Measurements from ENCODE around the gene RBM47. TPM values are rescaled to one million over a fixed set of nuclear protein-coding genes. Genes with fewer than 3 reads are reported as not detected.
"Not testable (repeated sequence)": the region's sequence is repeated elsewhere in the genome, so short reads cannot be mapped to it uniquely, and the experiment has no call there.

Gene RBM47
- total RNA-seq, 2 donors from 2014 or later, result 10.9 to 12.0 TPM

DNA sequence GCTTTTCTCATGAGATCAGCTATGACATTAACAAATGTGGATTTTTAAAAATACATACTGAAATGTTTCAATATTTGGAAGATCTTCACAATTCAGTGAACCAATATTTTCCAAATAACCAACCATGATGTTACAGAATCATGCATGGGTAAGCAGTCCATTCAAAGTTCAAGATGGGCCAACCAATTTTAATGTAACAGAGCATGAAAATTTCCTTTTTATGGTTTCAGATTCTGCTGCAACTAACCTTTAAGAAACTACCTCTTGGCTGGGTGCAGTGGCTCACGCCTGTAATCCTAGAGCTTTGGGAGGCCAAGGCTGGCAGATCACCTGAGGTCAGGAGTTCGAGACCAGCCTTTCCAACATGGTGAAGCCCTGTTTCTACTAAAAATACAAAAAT lies 107.7 kb downstream of the RBM47 start:
- H3K36me3 Mint-ChIP-seq (ENCODE audit: insufficient read depth in 2 of 2), result no peaks in the 10 kb centered on the region
- H3K27ac Mint-ChIP-seq, result no peak overlapping the region
- H3K9me3 Mint-ChIP-seq, result no peaks in the 10 kb centered on the region
- DNase-seq, result no peak
- no peaks in the 10 kb centered on the region for H3K4me1 Mint-ChIP-seq (ENCODE audit: low read depth)
- no peak overlapping the region for H3K4me3 Mint-ChIP-seq
- H3K27me3 Mint-ChIP-seq (ENCODE audit: low read depth), result no peaks in the 10 kb centered on the region
- no peak for ATAC-seq (replicated peaks in 1 of 2)

- Mint-ChIP-seq H3K27ac (no peak overlapping the region), H3K4me1 (ENCODE audit: low read depth) (peaks cover 9% of the 10 kb centered on the region), H3K9me3 (no peaks in the 10 kb centered on the region), H3K27me3 (ENCODE audit: low read depth) (no peaks in the 10 kb centered on the region), H3K4me3 (no peak overlapping the region), H3K36me3 (ENCODE audit: insufficient read depth in 2 of 2) (no peaks in the 10 kb centered on the region)
- ATAC-seq (replicated peaks in 1 of 2), result no peak
- no peak for DNase-seq
These were observed 109.1 kb downstream of the RBM47 start for GRCh38 chr4:40520533-40520932.

DNA sequence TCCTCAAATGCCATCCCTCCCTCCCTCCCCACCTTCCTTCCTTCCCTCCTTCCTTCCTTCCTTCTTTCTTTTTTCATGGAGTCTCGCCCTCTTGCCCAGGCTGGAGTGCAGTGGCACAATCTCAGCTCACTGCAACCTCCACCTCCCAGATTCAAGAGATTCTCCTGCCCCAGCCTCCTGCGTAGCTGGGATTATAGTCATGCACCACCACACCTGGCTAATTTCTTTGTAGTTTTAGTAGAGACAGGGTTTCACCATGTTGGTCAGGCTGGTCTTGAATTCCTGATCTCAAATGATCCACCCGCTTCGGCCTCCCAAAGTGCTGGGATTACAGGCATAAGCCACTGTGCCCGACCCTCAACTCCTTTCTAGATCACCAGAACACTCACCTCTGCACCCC lies 112.6 kb downstream of the RBM47 start:
- not testable (repeated sequence) for H3K4me3 Mint-ChIP-seq; ATAC-seq (replicated peaks in 1 of 2); DNase-seq; H3K27me3 Mint-ChIP-seq (ENCODE audit: low read depth); H3K9me3 Mint-ChIP-seq; H3K36me3 Mint-ChIP-seq (ENCODE audit: insufficient read depth in 2 of 2)
- Mint-ChIP-seq H3K27ac (peak overlapping the region; percentile 35), H3K4me1 (ENCODE audit: low read depth) (peaks cover 17% of the 10 kb centered on the region)

DNA sequence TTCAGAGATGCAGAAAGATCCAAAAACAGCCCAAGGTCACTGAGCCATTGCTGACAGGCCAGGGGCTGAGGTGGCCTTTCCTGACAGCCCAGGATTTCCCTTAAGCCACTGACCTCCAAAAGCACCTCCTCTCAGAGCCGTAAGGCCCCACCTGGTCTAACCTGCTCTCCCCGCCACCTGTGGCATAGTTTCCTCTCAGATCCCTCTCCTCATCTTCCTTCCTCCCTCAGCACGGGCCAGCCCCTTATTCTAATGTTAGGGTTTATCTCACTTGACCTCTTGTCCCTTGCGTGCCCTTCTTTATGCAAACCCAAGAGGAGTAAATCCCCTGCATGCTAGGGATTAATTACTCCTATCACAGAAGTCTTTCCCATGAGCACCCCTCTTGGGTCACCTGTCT lies 113.0 kb downstream of the RBM47 start:
- H3K9me3 Mint-ChIP-seq, result no peaks in the 10 kb centered on the region

GRCh38 chr4:40515398-40516293 lies 114.0 kb downstream of the RBM47 start:
- Mint-ChIP-seq H3K9me3 (no peaks in the 10 kb centered on the region), H3K4me1 (ENCODE audit: low read depth) (peaks cover 17% of the 10 kb centered on the region), H3K36me3 (ENCODE audit: insufficient read depth in 2 of 2) (no peaks in the 10 kb centered on the region), H3K4me3 (peak overlapping the region in 1 of 2 donors; percentile 29), H3K27ac (no peak overlapping the region), H3K27me3 (ENCODE audit: low read depth) (no peaks in the 10 kb centered on the region)
- peak; percentile 69 to 73 for ATAC-seq (replicated peaks in 1 of 2)
- peak in 1 of 2 donors; percentile 10 for DNase-seq

More for the DNA sequence above, 113.0 kb downstream of the RBM47 start:
- Mint-ChIP-seq H3K27me3 (ENCODE audit: low read depth) (no peaks in the 10 kb centered on the region), H3K36me3 (ENCODE audit: insufficient read depth in 2 of 2) (no peaks in the 10 kb centered on the region), H3K27ac (no peak overlapping the region), H3K4me3 (no peak overlapping the region), H3K4me1 (ENCODE audit: low read depth) (peaks cover 17% of the 10 kb centered on the region)
- ATAC-seq (replicated peaks in 1 of 2) (no peak), DNase-seq (no peak)

DNA sequence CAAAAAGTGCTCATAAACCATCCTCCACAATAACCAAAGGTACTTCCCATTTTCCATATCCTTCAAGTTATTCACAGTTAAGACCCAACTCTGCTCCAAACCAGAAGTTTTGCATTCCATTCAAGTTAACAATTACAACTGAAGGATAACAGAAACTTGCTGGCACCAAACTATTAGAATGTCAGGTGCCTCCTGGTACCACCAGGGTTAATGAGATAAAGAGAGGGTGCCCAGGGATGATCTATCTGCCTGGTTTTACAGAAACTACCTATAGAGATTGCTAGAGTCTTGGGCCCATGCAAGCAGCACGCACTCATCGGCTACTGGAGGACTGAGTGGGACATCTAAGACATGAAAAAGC lies 114.6 kb downstream of the RBM47 start:
- ATAC-seq (replicated peaks in 1 of 2), result no peak

GRCh38 chr4:40514497-40514951 lies 115.1 kb downstream of the RBM47 start:
- no peak overlapping the region for H3K27ac Mint-ChIP-seq
- no peak overlapping the region for H3K4me3 Mint-ChIP-seq
- ATAC-seq (replicated peaks in 1 of 2) (no peak), DNase-seq (no peak)
- no peaks in the 10 kb centered on the region for H3K36me3 Mint-ChIP-seq (ENCODE audit: insufficient read depth in 2 of 2)
- H3K9me3 Mint-ChIP-seq, result no peaks in the 10 kb centered on the region
- H3K4me1 Mint-ChIP-seq (ENCODE audit: low read depth), result peaks cover 17% of the 10 kb centered on the region
- H3K27me3 Mint-ChIP-seq (ENCODE audit: low read depth), result no peaks in the 10 kb centered on the region

More for the DNA sequence above, 114.6 kb downstream of the RBM47 start:
- Mint-ChIP-seq H3K9me3 (no peaks in the 10 kb centered on the region), H3K4me3 (peak overlapping the region in 1 of 2 donors; percentile 16), H3K27me3 (ENCODE audit: low read depth) (no peaks in the 10 kb centered on the region), H3K4me1 (ENCODE audit: low read depth) (peaks cover 17% of the 10 kb centered on the region), H3K36me3 (ENCODE audit: insufficient read depth in 2 of 2) (no peaks in the 10 kb centered on the region), H3K27ac (no peak overlapping the region)
- no peak for DNase-seq

- ATAC-seq (replicated peaks in 1 of 2) (no peak), DNase-seq (no peak)
- H3K4me3 Mint-ChIP-seq, result no peak overlapping the region
- no peaks in the 10 kb centered on the region for H3K27me3 Mint-ChIP-seq (ENCODE audit: low read depth)
- peaks cover 14% of the 10 kb centered on the region for H3K4me1 Mint-ChIP-seq (ENCODE audit: low read depth)
- H3K36me3 Mint-ChIP-seq (ENCODE audit: insufficient read depth in 2 of 2), result no peaks in the 10 kb centered on the region
- no peak overlapping the region for H3K27ac Mint-ChIP-seq
- no peaks in the 10 kb centered on the region for H3K9me3 Mint-ChIP-seq
These were observed 118.5 kb downstream of the RBM47 start for GRCh38 chr4:40511036-40511614.

- DNase-seq, result no peak
- Mint-ChIP-seq H3K9me3 (no peaks in the 10 kb centered on the region), H3K36me3 (ENCODE audit: insufficient read depth in 2 of 2) (no peaks in the 10 kb centered on the region), H3K4me1 (ENCODE audit: low read depth) (peaks cover 18% of the 10 kb centered on the region), H3K27me3 (ENCODE audit: low read depth) (no peaks in the 10 kb centered on the region), H3K4me3 (no peak overlapping the region), H3K27ac (no peak overlapping the region)
- no peak for ATAC-seq (replicated peaks in 1 of 2)
These were observed 121.7 kb downstream of the RBM47 start for GRCh38 chr4:40507977-40508376.

DNA sequence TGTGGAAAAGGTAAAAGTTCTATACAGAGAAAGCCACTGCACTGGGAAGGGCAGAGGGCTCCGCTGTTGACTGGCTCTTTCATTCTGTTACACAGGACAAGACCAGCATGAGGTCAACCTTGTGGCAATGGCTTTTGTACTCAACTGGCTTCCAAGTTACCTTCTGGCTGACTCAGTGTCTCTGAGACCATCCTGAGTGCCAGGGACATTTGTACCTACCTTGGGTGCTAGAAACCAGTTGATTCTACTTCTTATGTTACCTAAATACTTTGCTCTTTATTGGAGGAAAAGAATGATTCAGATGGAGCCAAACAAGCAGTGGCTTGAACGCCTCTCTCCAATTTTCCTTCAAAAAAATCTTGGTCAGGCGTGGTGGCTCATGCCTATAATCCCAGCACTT lies 123.2 kb downstream of the RBM47 start:
- H3K9me3 Mint-ChIP-seq, result no peaks in the 10 kb centered on the region

DNA sequence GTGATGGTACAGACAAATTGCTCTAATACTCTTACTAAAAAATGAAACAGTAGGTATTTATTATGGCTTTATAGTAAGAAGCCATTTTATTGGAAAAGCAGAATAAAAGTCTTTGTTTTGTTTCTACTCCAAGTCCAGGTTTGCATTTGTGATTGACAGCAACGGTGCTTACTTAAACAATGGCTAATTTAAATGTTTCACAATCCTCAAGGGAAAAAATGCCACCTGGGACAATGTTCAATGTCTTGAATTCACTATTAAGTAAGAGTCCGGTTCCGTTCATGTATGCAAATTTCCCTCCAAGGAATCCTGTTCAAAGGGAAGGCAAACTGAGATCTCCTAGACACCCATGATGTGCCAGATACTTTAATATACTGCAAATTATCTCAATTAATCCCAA lies 123.6 kb downstream of the RBM47 start:
- ATAC-seq (replicated peaks in 1 of 2), result no peak

More for the DNA sequence above, 123.2 kb downstream of the RBM47 start:
- Mint-ChIP-seq H3K36me3 (ENCODE audit: insufficient read depth in 2 of 2) (no peaks in the 10 kb centered on the region), H3K27ac (no peak overlapping the region), H3K4me3 (no peak overlapping the region), H3K27me3 (ENCODE audit: low read depth) (no peaks in the 10 kb centered on the region), H3K4me1 (ENCODE audit: low read depth) (peaks cover 28% of the 10 kb centered on the region)
- DNase-seq (no peak), ATAC-seq (replicated peaks in 1 of 2) (no peak)

DNA sequence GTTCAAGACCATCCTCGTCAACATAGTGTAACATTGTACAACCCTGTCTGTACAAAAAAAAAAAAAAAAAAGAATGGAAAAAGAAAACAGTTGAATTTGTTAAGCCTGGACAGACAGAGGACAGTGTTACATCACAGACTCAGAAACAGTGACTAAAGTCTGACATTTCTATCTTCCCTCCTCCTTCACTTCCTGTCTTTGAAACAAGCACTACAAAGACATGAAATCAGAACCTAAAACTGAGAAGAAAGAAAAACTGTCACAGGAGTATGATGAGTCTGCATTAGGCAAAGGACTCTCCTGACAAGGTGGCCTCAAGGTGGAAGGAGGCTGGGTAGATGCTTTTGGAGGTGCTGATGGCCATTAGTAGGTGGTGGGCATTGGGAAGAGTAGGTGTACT lies 126.7 kb downstream of the RBM47 start:
- Mint-ChIP-seq H3K4me1 (ENCODE audit: low read depth) (peaks cover 28% of the 10 kb centered on the region), H3K27me3 (ENCODE audit: low read depth) (no peaks in the 10 kb centered on the region), H3K27ac (peak overlapping the region; percentile 48), H3K9me3 (no peaks in the 10 kb centered on the region), H3K4me3 (peak overlapping the region; percentile 50 to 64), H3K36me3 (ENCODE audit: insufficient read depth in 2 of 2) (no peaks in the 10 kb centered on the region)
- DNase-seq (no peak), ATAC-seq (replicated peaks in 1 of 2) (peak; percentile 83 to 85)

More for the DNA sequence above, 123.6 kb downstream of the RBM47 start:
- Mint-ChIP-seq H3K36me3 (ENCODE audit: insufficient read depth in 2 of 2) (no peaks in the 10 kb centered on the region), H3K4me1 (ENCODE audit: low read depth) (peaks cover 28% of the 10 kb centered on the region), H3K9me3 (no peaks in the 10 kb centered on the region), H3K27ac (no peak overlapping the region), H3K27me3 (ENCODE audit: low read depth) (no peaks in the 10 kb centered on the region), H3K4me3 (no peak overlapping the region)
- DNase-seq, result no peak

- H3K4me1 Mint-ChIP-seq (ENCODE audit: low read depth), result peaks cover 28% of the 10 kb centered on the region
- ATAC-seq (replicated peaks in 1 of 2) (no peak), DNase-seq (no peak)
- H3K4me3 Mint-ChIP-seq, result peak overlapping the region in 1 of 2 donors; percentile 54
- no peaks in the 10 kb centered on the region for H3K9me3 Mint-ChIP-seq
- no peaks in the 10 kb centered on the region for H3K27me3 Mint-ChIP-seq (ENCODE audit: low read depth)
- no peaks in the 10 kb centered on the region for H3K36me3 Mint-ChIP-seq (ENCODE audit: insufficient read depth in 2 of 2)
- peak overlapping the region; percentile 16 for H3K27ac Mint-ChIP-seq
These were observed 127.4 kb downstream of the RBM47 start for GRCh38 chr4:40502220-40502619.

Data from activated T-cell treated with anti-CD3 and anti-CD28 coated beads, Interleukin-2, amount 50 U/mL, for 72 hours (primary cell).